Activated CD4-positive, alpha-beta T cell treated with anti-CD3 and anti-CD28 coated beads, Interleukin-2, amount 50 U/mL, for 16 hours (primary cell): ENCODE data around the gene KICS2.
"Not testable (repeated sequence)": the region's sequence is repeated elsewhere in the genome, so short reads cannot be mapped to it uniquely, and the experiment has no call there.

Experiments
- DNase-seq: peaks from one replicate; pipeline ENCODE4 v3.0.0-alpha.2; 2020

KICS2 gene

GRCh38 chr12:64222009-64222765, at the start of gene KICS2:
Gene KICS2 (minus strand): TSS chr12:64222296. CDS start chr12:64222237, 59 bp downstream.
- peak; percentile 92 for DNase-seq

GRCh38 chr12:64270411-64270810, 48.3 kb upstream of the KICS2 start:
- no peak for DNase-seq

- no peak for DNase-seq
Measured at GRCh38 chr12:64269161-64269560, 47.1 kb upstream of the KICS2 start.

GRCh38 chr12:64268409-64268808, 46.3 kb upstream of the KICS2 start:
- no peak for DNase-seq

GRCh38 chr12:64265839-64266238, 43.7 kb upstream of the KICS2 start:
- DNase-seq = no peak

- no peak for DNase-seq
Measured at GRCh38 chr12:64261813-64262212, 39.7 kb upstream of the KICS2 start.

- DNase-seq = no peak
Measured at GRCh38 chr12:64258576-64258975, 36.5 kb upstream of the KICS2 start.

GRCh38 chr12:64256166-64256800, 34.2 kb upstream of the KICS2 start:
- peak; percentile 51 for DNase-seq

- DNase-seq = no peak
Measured at GRCh38 chr12:64255249-64255648, 33.2 kb upstream of the KICS2 start.

- no peak for DNase-seq
Measured at GRCh38 chr12:64253356-64253755, 31.3 kb upstream of the KICS2 start.

- no peak for DNase-seq
Measured at GRCh38 chr12:64252681-64253080, 30.6 kb upstream of the KICS2 start.

- DNase-seq = no peak
Measured at GRCh38 chr12:64243809-64244208, 21.7 kb upstream of the KICS2 start.

- no peak for DNase-seq
Measured at GRCh38 chr12:64240781-64241180, 18.7 kb upstream of the KICS2 start.

- no peak for DNase-seq
Measured at GRCh38 chr12:64237382-64237781, 15.3 kb upstream of the KICS2 start.

- DNase-seq = no peak
Measured at GRCh38 chr12:64236549-64236948, 14.5 kb upstream of the KICS2 start.

GRCh38 chr12:64232196-64232595, 10.1 kb upstream of the KICS2 start:
- no peak for DNase-seq

- DNase-seq = no peak
Measured at GRCh38 chr12:64229796-64230195, 7.7 kb upstream of the KICS2 start.

GRCh38 chr12:64229240-64229639, 7.1 kb upstream of the KICS2 start:
- no peak for DNase-seq

- DNase-seq = no peak
Measured at GRCh38 chr12:64225626-64226025, 3.5 kb upstream of the KICS2 start.

- DNase-seq = peak; percentile 54
Measured at GRCh38 chr12:64221651-64222008, 466 bp downstream of the KICS2 start.

GRCh38 chr12:64220046-64220445, 2.0 kb downstream of the KICS2 start:
- DNase-seq = no peak

GRCh38 chr12:64219145-64219544, 3.0 kb downstream of the KICS2 start:
- DNase-seq = no peak

- no peak for DNase-seq
Measured at GRCh38 chr12:64218597-64218996, 3.5 kb downstream of the KICS2 start.

- not testable (repeated sequence) for DNase-seq
Measured at GRCh38 chr12:64217643-64218042, 4.5 kb downstream of the KICS2 start.

- DNase-seq = no peak
Measured at GRCh38 chr12:64216239-64216638, 5.9 kb downstream of the KICS2 start.
